Suprapubic skin (tissue), 4 donors: ENCODE results near the gene MTCL1. TPM values are rescaled to one million over a fixed set of nuclear protein-coding genes. Genes with fewer than 3 reads are reported as not detected.

ENCODE experiments used
- DNase-seq, 2 donors: peaks; one replicate each; pipeline ENCODE4 v3.0.0-alpha.2; 2019; ENCODE audit warnings: low spot score in 2 of 2
- H3K27ac ChIP-seq: fragments of 200-600 bp; sonication (generic); one replicate; pipeline ENCODE4 v1.5.1; 2019
- H3K27me3 ChIP-seq: fragments of 200-600 bp; sonication (generic); one replicate; pipeline ENCODE4 v1.5.1; 2019
- H3K36me3 ChIP-seq: fragments of 200-600 bp; sonication (generic); one replicate; pipeline ENCODE4 v1.5.1; 2019
- H3K4me1 ChIP-seq: fragments of 200-600 bp; sonication (generic); one replicate; pipeline ENCODE4 v1.5.1; 2019
- H3K4me3 ChIP-seq: fragments of 200-600 bp; sonication (generic); one replicate; pipeline ENCODE4 v1.5.1; 2019; ENCODE audit warnings: mild to moderate bottlenecking
- H3K9me3 ChIP-seq: fragments of 200-600 bp; sonication (generic); one replicate; pipeline ENCODE4 v1.5.1; 2019
- CTCF ChIP-seq, 2 donors: fragments of 200-600 bp in 1 of 2; fragments of 450-650 bp in 1 of 2; sonication (generic) in 1 of 2; IDR thresholded peaks; one replicate each; pipeline ENCODE4 v1.5.1; 2016 to 2019; ENCODE audit warnings: antibody characterized with exemption in 2 of 2, mild to moderate bottlenecking in 1 of 2, moderate library complexity in 1 of 2
- EP300 ChIP-seq: sonication (generic); formaldehyde crosslinking; IDR thresholded peaks from one replicate; pipeline ENCODE4 v1.6.1; 2017; ENCODE audit warnings: antibody characterized with exemption
- POLR2A ChIP-seq, 2 donors: fragments of 450-650 bp; IDR thresholded peaks; one replicate each; pipeline ENCODE4 v1.6.1; 2017; ENCODE audit warnings: antibody characterized with exemption in 2 of 2, mild to moderate bottlenecking in 2 of 2, moderate library complexity in 2 of 2
- POLR2AphosphoS5 ChIP-seq, 3 donors: sonication (generic); formaldehyde crosslinking; IDR thresholded peaks; one replicate each; pipeline ENCODE4 v1.6.1; 2017; ENCODE audit warnings: antibody characterized with exemption in 3 of 3
- WGBS: methylation state at CpG from one replicate; pipeline ENCODE4 v1.1.5; 2018; 5-methylcytosine and 5-hydroxymethylcytosine counted together
- total RNA-seq, 4 donors: library from RNA; depleted of rRNA; stranded (reverse); fragments of >200 nt; gene quantifications; one replicate each; pipeline ENCODE4 v1.1.0, GENCODE V29; 2016

The MTCL1 gene
- total RNA-seq, 4 donors from 2014 or later, result 7.0 to 9.4 (median 8.1) TPM

GRCh38 chr18:8793445-8794155 is 88.2 kb downstream of the MTCL1 start:
- no peaks in the 10 kb centered on the region for H3K36me3 ChIP-seq
- TF ChIP-seq POLR2AphosphoS5 (IDR thresholded peaks at IDR 0.05) (no peak), POLR2A (IDR thresholded peaks at IDR 0.05) (no peak), EP300 (no peak), CTCF (IDR thresholded peaks at IDR 0.05) (no peak)
- H3K4me3 ChIP-seq, result no peak overlapping the region
- no peaks in the 10 kb centered on the region for H3K27me3 ChIP-seq
- no peaks in the 10 kb centered on the region for H3K4me1 ChIP-seq
- H3K27ac ChIP-seq, result no peak overlapping the region
- WGBS, result 92% methylated on average over 13 of the region's 13 CpGs
- no peak for DNase-seq
- no peaks in the 10 kb centered on the region for H3K9me3 ChIP-seq

- Histone ChIP-seq H3K9me3 (no peaks in the 10 kb centered on the region), H3K4me1 (peaks cover 2% of the 10 kb centered on the region), H3K36me3 (no peaks in the 10 kb centered on the region), H3K4me3 (no peak overlapping the region), H3K27ac (no peak overlapping the region), H3K27me3 (no peaks in the 10 kb centered on the region)
- DNase-seq, result no peak
- TF ChIP-seq CTCF (IDR thresholded peaks at IDR 0.05) (no peak), EP300 (no peak), POLR2AphosphoS5 (IDR thresholded peaks at IDR 0.05) (no peak), POLR2A (IDR thresholded peaks at IDR 0.05) (no peak)
- WGBS, result 72% methylated on average over 12 of the region's 12 CpGs
Measured at GRCh38 chr18:8794156-8794933, 89.0 kb downstream of the MTCL1 start.

GRCh38 chr18:8794934-8795280 is 89.6 kb downstream of the MTCL1 start:
- no peak for DNase-seq
- Histone ChIP-seq H3K9me3 (no peaks in the 10 kb centered on the region), H3K4me3 (no peak overlapping the region), H3K27ac (no peak overlapping the region), H3K27me3 (no peaks in the 10 kb centered on the region), H3K4me1 (peaks cover 2% of the 10 kb centered on the region), H3K36me3 (no peaks in the 10 kb centered on the region)
- WGBS, result 80% methylated on average over 7 of the region's 7 CpGs
- TF ChIP-seq EP300 (no peak), CTCF (IDR thresholded peaks at IDR 0.05) (no peak), POLR2A (IDR thresholded peaks at IDR 0.05) (no peak), POLR2AphosphoS5 (IDR thresholded peaks at IDR 0.05) (no peak)

- H3K4me1 ChIP-seq, result peaks cover 2% of the 10 kb centered on the region
- H3K4me3 ChIP-seq, result no peak overlapping the region
- H3K9me3 ChIP-seq, result no peaks in the 10 kb centered on the region
- H3K27ac ChIP-seq, result no peak overlapping the region
- no peaks in the 10 kb centered on the region for H3K36me3 ChIP-seq
- TF ChIP-seq POLR2A (IDR thresholded peaks at IDR 0.05) (no peak), POLR2AphosphoS5 (IDR thresholded peaks at IDR 0.05) (no peak), EP300 (no peak), CTCF (IDR thresholded peaks at IDR 0.05) (no peak)
- no peak for DNase-seq
- no peaks in the 10 kb centered on the region for H3K27me3 ChIP-seq
- WGBS, result 84% methylated on average over 10 of the region's 10 CpGs
Measured at GRCh38 chr18:8795586-8796325, 90.4 kb downstream of the MTCL1 start.

GRCh38 chr18:8797206-8797605 is 91.8 kb downstream of the MTCL1 start:
- no peaks in the 10 kb centered on the region for H3K27me3 ChIP-seq
- H3K27ac ChIP-seq, result no peak overlapping the region
- H3K4me3 ChIP-seq, result no peak overlapping the region
- H3K36me3 ChIP-seq, result no peaks in the 10 kb centered on the region
- H3K4me1 ChIP-seq, result peaks cover 2% of the 10 kb centered on the region
- no peaks in the 10 kb centered on the region for H3K9me3 ChIP-seq
- 54% methylated on average over 7 of the region's 7 CpGs for WGBS
- no peak for TF ChIP-seq EP300
- no peak for TF ChIP-seq CTCF (IDR thresholded peaks at IDR 0.05)
- no peak for TF ChIP-seq POLR2AphosphoS5 (IDR thresholded peaks at IDR 0.05)
- TF ChIP-seq POLR2A (IDR thresholded peaks at IDR 0.05), result no peak
- no peak for DNase-seq
